Measurements from ENCODE around the gene KLHL18. TPM values are rescaled to one million over a fixed set of nuclear protein-coding genes. Genes with fewer than 3 reads are reported as not detected.
"Not testable (repeated sequence)": the region's sequence is repeated elsewhere in the genome, so short reads cannot be mapped to it uniquely, and the experiment has no call there.

Gene KLHL18
- total RNA-seq, 3 donors from 2014 or later (not counting 1 experiment from before 2014, with no cell fraction given) = 37.3 to 47.9 (median 45.2) TPM

- H3K27me3 Mint-ChIP-seq (ENCODE audit: low read depth in 2 of 2) = no peaks in the 10 kb centered on the region
- ATAC-seq (no peak), DNase-seq (no peak)
- TF ChIP-seq, protein P1, sequence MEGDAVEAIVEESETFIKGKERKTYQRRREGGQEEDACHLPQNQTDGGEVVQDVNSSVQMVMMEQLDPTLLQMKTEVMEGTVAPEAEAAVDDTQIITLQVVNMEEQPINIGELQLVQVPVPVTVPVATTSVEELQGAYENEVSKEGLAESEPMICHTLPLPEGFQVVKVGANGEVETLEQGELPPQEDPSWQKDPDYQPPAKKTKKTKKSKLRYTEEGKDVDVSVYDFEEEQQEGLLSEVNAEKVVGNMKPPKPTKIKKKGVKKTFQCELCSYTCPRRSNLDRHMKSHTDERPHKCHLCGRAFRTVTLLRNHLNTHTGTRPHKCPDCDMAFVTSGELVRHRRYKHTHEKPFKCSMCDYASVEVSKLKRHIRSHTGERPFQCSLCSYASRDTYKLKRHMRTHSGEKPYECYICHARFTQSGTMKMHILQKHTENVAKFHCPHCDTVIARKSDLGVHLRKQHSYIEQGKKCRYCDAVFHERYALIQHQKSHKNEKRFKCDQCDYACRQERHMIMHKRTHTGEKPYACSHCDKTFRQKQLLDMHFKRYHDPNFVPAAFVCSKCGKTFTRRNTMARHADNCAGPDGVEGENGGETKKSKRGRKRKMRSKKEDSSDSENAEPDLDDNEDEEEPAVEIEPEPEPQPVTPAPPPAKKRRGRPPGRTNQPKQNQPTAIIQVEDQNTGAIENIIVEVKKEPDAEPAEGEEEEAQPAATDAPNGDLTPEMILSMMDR (IDR thresholded peaks at IDR 0.05) = no peak
- no peaks in the 10 kb centered on the region for H3K9me3 Mint-ChIP-seq
- no peak overlapping the region for H3K4me3 Mint-ChIP-seq
- Histone ChIP-seq H3K4me1 (ENCODE audit: control insufficient read depth, insufficient read depth, low read length) (peaks cover 12% of the 10 kb centered on the region), H3K9me3 (ENCODE audit: control insufficient read depth, insufficient read depth, low read length) (no peaks in the 10 kb centered on the region), H3K4me3 (ENCODE audit: low read length) (no peak overlapping the region), H3K27me3 (ENCODE audit: control insufficient read depth, insufficient read depth, low read length) (no peaks in the 10 kb centered on the region), H3K27ac (ENCODE audit: low read length) (no peak overlapping the region), H3K36me3 (ENCODE audit: control insufficient read depth, insufficient read depth, low read length) (peaks cover 11% of the 10 kb centered on the region)
- H3K4me1 Mint-ChIP-seq = peaks cover 21 to 30% of the 10 kb centered on the region in 2 donors
- H3K36me3 Mint-ChIP-seq = no peaks in the 10 kb centered on the region
- H3K27ac Mint-ChIP-seq = no peak overlapping the region
- intact Hi-C loops (cut with micrococcal nuclease) = no loop called here
- WGBS (ENCODE audit: insufficient coverage) = 90% methylated on average over 6 of the region's 6 CpGs
Observed at GRCh38 chr3:47288966-47289910, 6.5 kb downstream of the KLHL18 start.

DNA sequence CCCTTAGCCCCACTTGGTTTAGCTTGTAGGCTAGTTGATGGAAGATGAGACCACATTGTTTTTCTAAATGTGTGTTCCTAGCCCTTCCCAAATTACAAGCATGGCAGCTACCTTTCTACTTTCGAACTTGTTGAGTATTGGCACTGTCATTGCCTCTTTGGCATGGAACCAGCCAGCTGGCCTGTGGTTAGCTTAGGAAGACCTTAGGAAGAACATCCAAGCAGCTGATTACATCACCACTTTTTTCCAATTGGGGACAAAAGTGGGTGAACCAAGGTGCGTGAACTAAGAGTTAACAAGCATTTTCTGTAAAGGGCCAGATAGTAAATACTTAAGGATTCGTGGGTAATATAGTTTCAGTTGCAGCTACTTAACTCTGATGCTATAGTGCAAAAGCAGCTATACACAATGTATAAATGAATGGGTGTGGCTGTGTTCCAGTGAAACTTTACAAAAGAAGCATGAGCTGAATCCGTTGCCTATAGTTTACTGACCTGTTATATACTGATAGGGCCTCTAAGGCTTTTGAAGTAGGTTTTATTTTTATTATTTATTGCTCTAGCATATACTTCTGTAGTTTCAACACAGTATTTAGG is 8.5 kb downstream of the KLHL18 start:
- no peak overlapping the region for H3K27ac Mint-ChIP-seq
- WGBS (ENCODE audit: insufficient coverage) = 88% methylated on average over 3 of the region's 4 CpGs
- H3K4me3 Mint-ChIP-seq = no peak overlapping the region
- TF ChIP-seq, protein P1 (IDR thresholded peaks at IDR 0.05) = no peak
- peaks cover 1% of the 10 kb centered on the region for H3K4me1 ChIP-seq (ENCODE audit: control insufficient read depth, insufficient read depth, low read length)
- intact Hi-C loops (cut with micrococcal nuclease) = no loop called here
- DNase-seq (no peak), ATAC-seq (no peak)
- H3K27ac ChIP-seq (ENCODE audit: low read length) = peak overlapping the region; percentile 5
- no peaks in the 10 kb centered on the region for H3K9me3 ChIP-seq (ENCODE audit: control insufficient read depth, insufficient read depth, low read length)
- H3K4me1 Mint-ChIP-seq = peaks cover 20 to 42% of the 10 kb centered on the region in 2 donors
- peaks cover 11% of the 10 kb centered on the region for H3K36me3 ChIP-seq (ENCODE audit: control insufficient read depth, insufficient read depth, low read length)
- no peaks in the 10 kb centered on the region for H3K27me3 Mint-ChIP-seq (ENCODE audit: low read depth in 2 of 2)
- H3K36me3 Mint-ChIP-seq = no peaks in the 10 kb centered on the region
- H3K9me3 Mint-ChIP-seq = no peaks in the 10 kb centered on the region
- H3K27me3 ChIP-seq (ENCODE audit: control insufficient read depth, insufficient read depth, low read length) = no peaks in the 10 kb centered on the region
- no peak overlapping the region for H3K4me3 ChIP-seq (ENCODE audit: low read length)

DNA sequence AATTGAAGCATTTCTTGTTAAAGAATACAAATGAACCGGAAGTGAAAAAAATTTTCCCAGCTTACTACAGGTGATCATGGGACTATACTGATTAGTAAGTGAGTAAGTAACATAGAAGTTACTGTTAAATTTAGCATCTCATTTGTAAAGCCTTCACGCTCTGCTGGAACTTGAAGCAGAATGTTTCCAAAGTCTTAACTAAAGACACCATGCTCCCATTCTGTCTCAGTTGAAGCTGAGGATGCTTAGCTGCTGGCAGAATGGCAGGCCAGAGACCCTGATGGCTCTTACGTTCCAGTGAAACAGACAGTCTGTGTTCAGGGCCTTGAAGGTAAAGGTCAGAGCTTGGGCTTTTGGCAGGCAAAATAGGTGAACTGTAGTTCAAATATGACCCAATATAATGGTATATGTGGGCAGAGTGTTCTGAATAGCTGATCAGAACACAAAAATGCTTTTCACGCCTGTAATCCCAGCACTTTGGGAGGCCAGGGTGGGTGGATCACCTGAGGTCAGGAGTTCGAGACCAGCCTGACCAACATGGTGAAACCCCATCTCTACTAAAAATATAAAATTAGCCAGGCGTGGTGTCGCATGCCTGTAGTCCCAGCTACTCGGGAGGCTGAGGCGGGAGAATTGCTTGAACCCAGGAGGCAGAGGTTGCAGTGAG is 9.1 kb downstream of the KLHL18 start:
- H3K27me3 ChIP-seq (ENCODE audit: control insufficient read depth, insufficient read depth, low read length); H3K4me3 ChIP-seq (ENCODE audit: low read length); H3K4me1 ChIP-seq (ENCODE audit: control insufficient read depth, insufficient read depth, low read length); H3K9me3 Mint-ChIP-seq; intact Hi-C loops (cut with micrococcal nuclease); H3K27ac Mint-ChIP-seq; H3K4me3 Mint-ChIP-seq; H3K9me3 ChIP-seq (ENCODE audit: control insufficient read depth, insufficient read depth, low read length); H3K36me3 Mint-ChIP-seq; ATAC-seq; DNase-seq; H3K27me3 Mint-ChIP-seq (ENCODE audit: low read depth in 2 of 2): not testable (repeated sequence)
- Histone ChIP-seq H3K36me3 (ENCODE audit: control insufficient read depth, insufficient read depth, low read length) (peaks cover 11% of the 10 kb centered on the region), H3K27ac (ENCODE audit: low read length) (peak overlapping the region; percentile 41)
- peaks cover 25 to 46% of the 10 kb centered on the region in 2 donors for H3K4me1 Mint-ChIP-seq
- 80% methylated on average over 7 of the region's 9 CpGs for WGBS (ENCODE audit: insufficient coverage)

GRCh38 chr3:47293822-47294221 is 11.1 kb downstream of the KLHL18 start:
- no peak overlapping the region for H3K27ac ChIP-seq (ENCODE audit: low read length)
- no peaks in the 10 kb centered on the region for H3K27me3 ChIP-seq (ENCODE audit: control insufficient read depth, insufficient read depth, low read length)
- no peak overlapping the region for H3K4me3 ChIP-seq (ENCODE audit: low read length)
- TF ChIP-seq, protein P1 (IDR thresholded peaks at IDR 0.05) = no peak
- WGBS (ENCODE audit: insufficient coverage) = 100% methylated on average over 1 of the region's 2 CpGs
- peaks cover 18% of the 10 kb centered on the region for H3K4me1 ChIP-seq (ENCODE audit: control insufficient read depth, insufficient read depth, low read length)
- no peaks in the 10 kb centered on the region for H3K36me3 Mint-ChIP-seq
- DNase-seq = no peak
- H3K27ac Mint-ChIP-seq = no peak overlapping the region
- no peaks in the 10 kb centered on the region for H3K9me3 Mint-ChIP-seq
- peaks cover 5% of the 10 kb centered on the region for H3K36me3 ChIP-seq (ENCODE audit: control insufficient read depth, insufficient read depth, low read length)
- H3K27me3 Mint-ChIP-seq (ENCODE audit: low read depth in 2 of 2) = no peaks in the 10 kb centered on the region
- no peaks in the 10 kb centered on the region for H3K9me3 ChIP-seq (ENCODE audit: control insufficient read depth, insufficient read depth, low read length)
- intact Hi-C loops (cut with micrococcal nuclease) = no loop called here
- ATAC-seq = no peak
- H3K4me3 Mint-ChIP-seq = no peak overlapping the region
- H3K4me1 Mint-ChIP-seq = peaks cover 36 to 52% of the 10 kb centered on the region in 2 donors
